GM12878 (cell line): Measurements from ENCODE around the gene ELP6. TPM values are rescaled to one million over a fixed set of nuclear protein-coding genes. Genes with fewer than 3 reads are reported as not detected.

Experiments used
- ATAC-seq: fragments of 200-7000 bp; cut with Tn5 transposase; 3 replicates; pipeline ENCODE4 v1.9.1; 2020; ENCODE audit warnings: mild to moderate bottlenecking, moderate library complexity
- BruUV-seq: library from RNA; stranded (reverse); fragments of 400-500 nt; replicated peaks from 2 replicates; lab custom pipeline; 2021; lab: Mats Ljungman, UMichigan
- CTCF ChIA-PET: fragments of 300-600 bp; sonication (Branson Sonifier 250); formaldehyde crosslinking; extraction: SDS; loops from one replicate; lab custom pipeline; 2021; ENCODE audit warnings: inconsistent platforms; lab: Yijun Ruan, JAX
- POLR2A ChIA-PET: fragments of 350-600 bp; formaldehyde crosslinking; extraction: SDS; loops from one replicate; lab custom pipeline; 2021; ENCODE audit warnings: inconsistent platforms; lab: Charles Lee
- RAD21 ChIA-PET: fragments of 300-600 bp; sonication (Branson Sonifier 250); formaldehyde crosslinking; loops from one replicate; lab custom pipeline; 2023; ENCODE audit warnings: antibody characterized with exemption; ENCODE audit not compliant: unreplicated experiment; lab: Charles Lee
- SMC1A ChIA-PET: fragments of 300-600 bp; sonication (Branson Sonifier 250); formaldehyde crosslinking; loops from one replicate; lab custom pipeline; 2023; ENCODE audit not compliant: unreplicated experiment, uncharacterized antibody; lab: Charles Lee
- DNase-seq: peaks from one replicate; pipeline ENCODE4 v3.0.0-alpha.2; 2011; ENCODE audit warnings: low read depth, low spot score
- FAIRE-seq: peaks from 3 replicates; lab custom pipeline; 2011; peaks lifted over from hg19 to GRCh38; lab: Jason Lieb, UNC
- H2AFZ ChIP-seq: 2 replicates; pipeline ENCODE4 v1.6.0; 2011; ENCODE audit warnings: low read depth, low read length, control low read depth; ENCODE audit not compliant: control insufficient read depth
- H3K27ac ChIP-seq: 2 replicates; pipeline ENCODE4 v1.5.1; 2011; ENCODE audit warnings: control low read depth; ENCODE audit not compliant: control insufficient read depth, insufficient read depth
- H3K27me3 ChIP-seq, 2 experiments: replicated peaks in 1 of 2; 2 replicates each; pipeline versions ENCODE4 v1.6.0 to v1.6.1; 2011; ENCODE audit warnings: low read length in 1 of 2; ENCODE audit not compliant: control insufficient read depth in 2 of 2, insufficient read depth in 2 of 2
- H3K36me3 ChIP-seq, 2 experiments: 2 replicates each; pipeline ENCODE4 v1.5.1; 2011; ENCODE audit warnings: low read length in 1 of 2; ENCODE audit not compliant: control insufficient read depth in 2 of 2, insufficient read depth in 2 of 2
- H3K4me1 ChIP-seq: 2 replicates; pipeline ENCODE4 v1.6.1; 2011; ENCODE audit warnings: mild to moderate bottlenecking, low read length, moderate library complexity, mixed read lengths; ENCODE audit not compliant: control insufficient read depth, insufficient read depth
- H3K4me2 ChIP-seq: 2 replicates; pipeline ENCODE4 v1.6.0; 2011; ENCODE audit warnings: control low read depth; ENCODE audit not compliant: control insufficient read depth, insufficient read depth
- H3K4me3 ChIP-seq: fragments of 200-600 bp; sonication (generic); 2 replicates; pipeline ENCODE4 v1.5.1; 2016
- H3K79me2 ChIP-seq: 2 replicates; pipeline ENCODE4 v1.6.0; 2011; ENCODE audit warnings: low read length; ENCODE audit not compliant: control insufficient read depth, insufficient read depth
- H3K9ac ChIP-seq: 2 replicates; pipeline ENCODE4 v1.8.0; 2011; ENCODE audit warnings: low read length, control low read depth, mixed read lengths; ENCODE audit not compliant: control insufficient read depth, insufficient read depth
- H3K9me3 ChIP-seq: replicated peaks from 3 replicates; pipeline ENCODE4 v1.5.1; 2011; ENCODE audit warnings: mild to moderate bottlenecking, low read length; ENCODE audit not compliant: control insufficient read depth, insufficient read depth
- H4K20me1 ChIP-seq: 2 replicates; pipeline ENCODE4 v1.6.0; 2011; ENCODE audit not compliant: control insufficient read depth, insufficient read depth
- PAX5 ChIP-seq: IDR thresholded peaks from 2 replicates; pipeline ENCODE4 v1.6.1; 2011; ENCODE audit warnings: low read depth, low read length, borderline replicate concordance
- POLR2A ChIP-seq: IDR thresholded peaks from 2 replicates; pipeline ENCODE4 v1.6.1; 2011; ENCODE audit warnings: low read depth, mild to moderate bottlenecking, low read length
- SMC3 ChIP-seq: IDR thresholded peaks from 2 replicates; pipeline ENCODE4 v1.6.1; 2011; ENCODE audit warnings: low read length, improper control_type of control experiment, borderline replicate concordance
- WGBS: methylation state at CpG from one replicate; pipeline ENCODE4 v1.1.6; 2016; ENCODE audit warnings: low lambda C conversion rate; ENCODE audit not compliant: insufficient replicate concordance, insufficient coverage; ENCODE audit errors: missing lambda C conversion rate; 5-methylcytosine and 5-hydroxymethylcytosine counted together
- in situ Hi-C: fragments of 300-500 bp; cut with MboI; formaldehyde crosslinking; loops from 9 replicates; pipeline ENCODE4 v1.14.3; 2018; ENCODE audit warnings: mixed read lengths
- intact Hi-C: fragments of 100-400 bp; cut with micrococcal nuclease; formaldehyde crosslinking; loops from one replicate; pipeline ENCODE4 v1.14.2; 2022; ENCODE audit not compliant: unreplicated experiment
- polyA plus RNA-seq, 11 experiments: library from polyadenylated mRNA; depleted of rRNA in 4 of 11; unstranded in 6 of 11; stranded (reverse) in 5 of 11; fragments of >200 nt; fragmentation: Nextera tagmentation in 4 of 11; fragmentation: Illumina TruSeq in 1 of 11; extraction: Ambion mirVana in 4 of 11; extraction: Trizol in 1 of 11; gene quantifications; 1 replicate in 1 of 11; 2 replicates in 10 of 11; pipeline versions ENCODE4 v1.2.1 to v1.2.3, GENCODE V29; 2011 to 2016; ENCODE audit warnings: inconsistent platforms in 2 of 11, missing spikeins in 2 of 11, low read depth in 1 of 11
- total RNA-seq, 4 experiments: library from RNA; depleted of rRNA in 3 of 4; stranded (reverse); fragments of >200 nt in 3 of 4; fragmentation: Illumina TruSeq in 1 of 4; extraction: Trizol in 1 of 4; gene quantifications; 2 replicates each; pipeline versions ENCODE4 v1.2.1 to v1.2.3, GENCODE V29; 2013 to 2021
- TF ChIP-seq, protein P1 (sequence below): fragments of 450-650 bp; IDR thresholded peaks from 2 replicates; pipeline ENCODE4 v1.6.1; 2018; ENCODE audit warnings: mild to moderate bottlenecking, low read depth, moderate library complexity; ENCODE audit not compliant: partially characterized antibody

The ELP6 gene
- total and polyA plus RNA-seq, 10 of the 15 experiments (the other 5 are each of a cell fraction or from before 2014, with no cell fraction given) = 39.5 to 83.3 (median 50.2) TPM

DNA sequence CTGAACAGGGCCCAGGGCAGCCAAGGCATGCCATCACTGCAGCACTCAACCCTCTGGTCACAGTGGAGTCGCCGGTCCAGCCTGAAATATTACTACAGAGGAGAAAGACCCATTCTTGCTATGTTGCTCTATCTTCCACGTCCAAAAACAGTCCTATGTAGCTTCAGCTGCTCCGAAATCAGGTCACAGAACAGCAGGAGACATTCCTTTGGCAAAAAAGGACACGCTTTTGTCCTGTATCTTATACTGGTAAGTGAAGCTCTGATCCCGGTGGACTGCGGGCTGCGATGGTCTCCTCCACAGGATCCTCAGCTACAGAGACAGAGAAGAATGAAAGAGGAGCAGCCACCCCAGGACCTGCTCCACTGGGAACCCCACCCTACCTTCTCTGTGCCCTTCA, 17.6 kb downstream of the ELP6 start:
- no peak for ATAC-seq
- Histone ChIP-seq H3K4me2 (no peak overlapping the region), H3K27me3 (no peaks in the 10 kb centered on the region), H3K4me1 (peaks cover 3% of the 10 kb centered on the region), H4K20me1 (no peaks in the 10 kb centered on the region), H3K27ac (no peak overlapping the region), H2AFZ (no peak overlapping the region), H3K4me3 (no peak overlapping the region), H3K36me3 (peaks cover 21% of the 10 kb centered on the region in 2 experiments; a peak in 3 of 4 replicates), H3K79me2 (no peaks in the 10 kb centered on the region), H3K9me3 (no peaks in the 10 kb centered on the region), H3K9ac (no peak overlapping the region)
- POLR2A ChIA-PET = interaction anchor here (0.5 kb wide), 1 partner anchor 572 kb away, joined by 4 read pairs; no protein-coding TSS in a partner anchor
- no TSS peak for BruUV-seq
- WGBS = 98% methylated on average over 8 of the region's 8 CpGs
- FAIRE-seq = no peak
- DNase-seq = no peak
- SMC1A ChIA-PET = no interaction called here
- intact Hi-C loops = no loop called here
- TF ChIP-seq, protein P1, sequence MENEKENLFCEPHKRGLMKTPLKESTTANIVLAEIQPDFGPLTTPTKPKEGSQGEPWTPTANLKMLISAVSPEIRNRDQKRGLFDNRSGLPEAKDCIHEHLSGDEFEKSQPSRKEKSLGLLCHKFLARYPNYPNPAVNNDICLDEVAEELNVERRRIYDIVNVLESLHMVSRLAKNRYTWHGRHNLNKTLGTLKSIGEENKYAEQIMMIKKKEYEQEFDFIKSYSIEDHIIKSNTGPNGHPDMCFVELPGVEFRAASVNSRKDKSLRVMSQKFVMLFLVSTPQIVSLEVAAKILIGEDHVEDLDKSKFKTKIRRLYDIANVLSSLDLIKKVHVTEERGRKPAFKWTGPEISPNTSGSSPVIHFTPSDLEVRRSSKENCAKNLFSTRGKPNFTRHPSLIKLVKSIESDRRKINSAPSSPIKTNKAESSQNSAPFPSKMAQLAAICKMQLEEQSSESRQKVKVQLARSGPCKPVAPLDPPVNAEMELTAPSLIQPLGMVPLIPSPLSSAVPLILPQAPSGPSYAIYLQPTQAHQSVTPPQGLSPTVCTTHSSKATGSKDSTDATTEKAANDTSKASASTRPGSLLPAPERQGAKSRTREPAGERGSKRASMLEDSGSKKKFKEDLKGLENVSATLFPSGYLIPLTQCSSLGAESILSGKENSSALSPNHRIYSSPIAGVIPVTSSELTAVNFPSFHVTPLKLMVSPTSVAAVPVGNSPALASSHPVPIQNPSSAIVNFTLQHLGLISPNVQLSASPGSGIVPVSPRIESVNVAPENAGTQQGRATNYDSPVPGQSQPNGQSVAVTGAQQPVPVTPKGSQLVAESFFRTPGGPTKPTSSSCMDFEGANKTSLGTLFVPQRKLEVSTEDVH = no peak
- CTCF ChIA-PET = interaction anchor here (1.3 to 2.6 kb wide), 2 partner anchors 17 to 75 kb away, joined by 3 to 10 read pairs; partner anchors contain the start of gene ELP6
- RAD21 ChIA-PET = no interaction called here
- in situ Hi-C loops = no loop called here

DNA sequence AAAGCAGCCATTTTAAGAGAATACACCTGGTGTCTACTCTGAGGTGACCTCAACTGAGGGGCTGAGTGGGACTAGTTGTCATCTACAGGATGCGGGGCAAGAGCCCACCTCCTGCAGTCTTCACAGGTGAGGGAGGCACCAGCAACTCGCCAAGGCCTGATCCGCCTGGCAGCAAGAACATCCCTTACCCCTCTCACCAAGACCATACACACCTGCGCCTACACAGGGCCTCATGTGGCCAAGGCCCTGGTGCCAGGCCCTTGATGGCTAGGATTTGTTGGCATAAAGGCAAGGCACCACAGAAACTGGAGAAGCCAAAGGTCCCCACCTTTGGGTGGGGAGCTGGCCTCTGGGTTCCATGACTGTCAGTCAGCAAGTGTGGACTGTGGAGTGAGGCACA, 18.4 kb downstream of the ELP6 start:
- no peak overlapping the region for H3K9ac ChIP-seq
- POLR2A ChIA-PET = no interaction called here

More for the DNA sequence above, 18.4 kb downstream of the ELP6 start:
- DNase-seq = no peak
- Histone ChIP-seq H2AFZ (no peak overlapping the region), H3K4me3 (no peak overlapping the region), H4K20me1 (no peaks in the 10 kb centered on the region), H3K9me3 (no peaks in the 10 kb centered on the region), H3K79me2 (no peaks in the 10 kb centered on the region), H3K4me1 (peaks cover 3% of the 10 kb centered on the region), H3K4me2 (no peak overlapping the region), H3K27ac (no peak overlapping the region), H3K36me3 (peaks cover 17 to 21% of the 10 kb centered on the region in 2 experiments; a peak in 3 of 4 replicates), H3K27me3 (no peaks in the 10 kb centered on the region)
- 98% methylated on average over 4 of the region's 4 CpGs for WGBS
- no peak for ATAC-seq
- no peak for TF ChIP-seq SMC3
- no peak for TF ChIP-seq PAX5
- TF ChIP-seq POLR2A = peak; percentile 41; the same call in 1 of the 2 replicates
- ChIA-PET RAD21 (no interaction called here), CTCF (interaction anchor here (2.6 kb wide), 1 partner anchor 74 kb away, joined by 10 read pairs; no protein-coding TSS in a partner anchor), SMC1A (no interaction called here)
- intact Hi-C loops (no loop called here), in situ Hi-C loops (no loop called here)
- BruUV-seq = no TSS peak
- no peak for FAIRE-seq
